Loucy (cell line): ENCODE data around the gene PPARA.

ENCODE experiments used
- H2AFZ ChIP-seq: fragments of 200-600 bp; sonication (generic); 2 replicates; pipeline ENCODE4 v1.6.0; 2016; ENCODE audit warnings: antibody characterized with exemption, mild to moderate bottlenecking, low read length, moderate library complexity
- H3F3A ChIP-seq: fragments of 200-600 bp; 2 replicates; pipeline ENCODE4 v1.6.0; 2016; ENCODE audit warnings: antibody characterized with exemption, low read depth, mild to moderate bottlenecking
- H3K27me3 ChIP-seq: fragments of 200-600 bp; sonication (generic); 2 replicates; pipeline ENCODE4 v1.6.1; 2014; ENCODE audit warnings: low read length, mild to moderate bottlenecking; ENCODE audit not compliant: insufficient read depth, poor library complexity, severe bottlenecking
- H3K36me3 ChIP-seq: fragments of 200-600 bp; sonication (generic); 2 replicates; pipeline ENCODE4 v1.6.1; 2016; ENCODE audit warnings: low read length; ENCODE audit not compliant: insufficient read depth
- H3K4me1 ChIP-seq: fragments of 200-600 bp; sonication (generic); 2 replicates; pipeline ENCODE4 v1.5.1; 2014; ENCODE audit warnings: low read length, mild to moderate bottlenecking; ENCODE audit not compliant: insufficient read depth, poor library complexity, severe bottlenecking
- H3K4me2 ChIP-seq: fragments of 200-600 bp; sonication (generic); 2 replicates; pipeline ENCODE4 v1.6.0; 2014; ENCODE audit warnings: antibody characterized with exemption, low read length, low read depth, mild to moderate bottlenecking; ENCODE audit not compliant: poor library complexity, severe bottlenecking
- H3K4me3 ChIP-seq: fragments of 200-600 bp; sonication (generic); 2 replicates; pipeline ENCODE4 v1.5.1; 2014; ENCODE audit warnings: low read length, mild to moderate bottlenecking, mixed read lengths; ENCODE audit not compliant: poor library complexity, severe bottlenecking
- H3K79me2 ChIP-seq: fragments of 200-600 bp; sonication (generic); 2 replicates; pipeline ENCODE4 v1.6.1; 2014; ENCODE audit warnings: low read length; ENCODE audit not compliant: insufficient read depth
- H3K9ac ChIP-seq: fragments of 200-600 bp; sonication (generic); 2 replicates; pipeline ENCODE4 v1.6.0; 2014; ENCODE audit warnings: mild to moderate bottlenecking, low read depth, low read length, moderate library complexity; ENCODE audit not compliant: poor library complexity, severe bottlenecking
- H3K9me2 ChIP-seq: fragments of 200-600 bp; sonication (generic); replicated peaks from 2 replicates; pipeline ENCODE4 v1.6.1; 2016; ENCODE audit warnings: low read depth, low read length, mixed read lengths
- H3K9me3 ChIP-seq: fragments of 200-600 bp; sonication (generic); 2 replicates; pipeline ENCODE4 v1.6.1; 2014; ENCODE audit warnings: mild to moderate bottlenecking, antibody characterized with exemption, low read length, low read depth; ENCODE audit not compliant: insufficient read depth
- H4K20me1 ChIP-seq: fragments of 200-600 bp; sonication (generic); 2 replicates; pipeline ENCODE4 v1.6.0; 2014; ENCODE audit warnings: antibody characterized with exemption, low read length, mild to moderate bottlenecking; ENCODE audit not compliant: insufficient read depth, poor library complexity, severe bottlenecking
- EZH2phosphoT487 ChIP-seq: fragments of 200-600 bp; IDR thresholded peaks from 2 replicates; pipeline ENCODE4 v1.6.1; 2018; ENCODE audit warnings: antibody characterized with exemption, mild to moderate bottlenecking, moderate library complexity, borderline replicate concordance
- TF ChIP-seq, protein P1 (sequence below): fragments of 200-600 bp; sonication (generic); conservative IDR thresholded peaks from 2 replicates; pipeline ENCODE4 v1.5.1; 2014; ENCODE audit warnings: mild to moderate bottlenecking, antibody characterized with exemption, low read length

PPARA gene

DNA sequence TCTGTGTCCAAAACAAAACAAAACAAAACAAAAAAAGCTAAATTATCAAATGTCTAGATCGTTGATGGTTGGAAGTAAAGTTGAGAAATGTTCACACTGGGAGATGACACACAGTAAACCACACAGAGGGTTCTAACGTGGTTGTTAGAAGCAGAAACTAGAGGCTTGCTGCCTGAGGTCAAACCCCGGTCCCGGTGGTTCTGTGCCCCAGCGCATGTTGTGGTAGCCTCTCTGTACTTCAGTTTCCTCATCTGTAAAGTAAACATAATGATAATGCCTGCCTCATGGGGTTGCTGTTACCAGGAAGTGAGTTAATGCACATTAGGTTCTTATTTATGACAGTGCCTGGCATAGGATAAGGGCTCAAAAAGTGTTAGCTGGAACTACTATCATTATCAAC is 33.4 kb downstream of the PPARA start:
- H3K9me2 ChIP-seq: no peaks in the 10 kb centered on the region
- H3K79me2 ChIP-seq: no peaks in the 10 kb centered on the region
- H3K9me3 ChIP-seq: peaks cover 25% of the 10 kb centered on the region
- H3K36me3 ChIP-seq: peaks cover 57% of the 10 kb centered on the region
- H2AFZ ChIP-seq: no peak overlapping the region
- H3K4me2 ChIP-seq: no peak overlapping the region
- H3K9ac ChIP-seq: no peak overlapping the region
- H4K20me1 ChIP-seq: no peaks in the 10 kb centered on the region
- H3K4me1 ChIP-seq: no peaks in the 10 kb centered on the region
- no peaks in the 10 kb centered on the region for H3K27me3 ChIP-seq
- no peak overlapping the region for H3K4me3 ChIP-seq
- no peak for TF ChIP-seq EZH2phosphoT487
- TF ChIP-seq, protein P1, sequence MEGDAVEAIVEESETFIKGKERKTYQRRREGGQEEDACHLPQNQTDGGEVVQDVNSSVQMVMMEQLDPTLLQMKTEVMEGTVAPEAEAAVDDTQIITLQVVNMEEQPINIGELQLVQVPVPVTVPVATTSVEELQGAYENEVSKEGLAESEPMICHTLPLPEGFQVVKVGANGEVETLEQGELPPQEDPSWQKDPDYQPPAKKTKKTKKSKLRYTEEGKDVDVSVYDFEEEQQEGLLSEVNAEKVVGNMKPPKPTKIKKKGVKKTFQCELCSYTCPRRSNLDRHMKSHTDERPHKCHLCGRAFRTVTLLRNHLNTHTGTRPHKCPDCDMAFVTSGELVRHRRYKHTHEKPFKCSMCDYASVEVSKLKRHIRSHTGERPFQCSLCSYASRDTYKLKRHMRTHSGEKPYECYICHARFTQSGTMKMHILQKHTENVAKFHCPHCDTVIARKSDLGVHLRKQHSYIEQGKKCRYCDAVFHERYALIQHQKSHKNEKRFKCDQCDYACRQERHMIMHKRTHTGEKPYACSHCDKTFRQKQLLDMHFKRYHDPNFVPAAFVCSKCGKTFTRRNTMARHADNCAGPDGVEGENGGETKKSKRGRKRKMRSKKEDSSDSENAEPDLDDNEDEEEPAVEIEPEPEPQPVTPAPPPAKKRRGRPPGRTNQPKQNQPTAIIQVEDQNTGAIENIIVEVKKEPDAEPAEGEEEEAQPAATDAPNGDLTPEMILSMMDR: no peak
- no peaks in the 10 kb centered on the region for H3F3A ChIP-seq

DNA sequence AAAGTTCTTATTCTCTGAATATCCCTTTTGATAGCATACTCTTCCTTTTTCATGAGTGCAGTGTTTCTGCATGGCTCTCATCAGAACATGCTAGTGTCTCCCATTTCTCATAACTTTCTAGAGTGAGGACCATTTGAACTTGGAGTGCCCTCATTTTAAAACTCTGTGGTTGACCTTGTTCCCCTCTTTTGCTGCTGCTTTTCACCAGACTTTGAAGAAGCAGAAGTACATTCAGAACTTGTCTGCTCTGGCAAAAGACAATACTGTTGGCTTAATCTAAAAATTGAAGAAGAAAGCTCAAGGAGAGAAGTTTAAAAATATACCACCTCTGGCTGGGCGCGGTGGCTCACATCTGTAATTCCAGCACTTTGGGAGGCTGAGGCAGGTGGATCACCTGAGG is 35.0 kb downstream of the PPARA start:
- Histone ChIP-seq H3K4me2 (no peak overlapping the region), H3K9me2 (no peaks in the 10 kb centered on the region), H3F3A (no peaks in the 10 kb centered on the region), H4K20me1 (no peaks in the 10 kb centered on the region), H3K36me3 (peaks cover 49% of the 10 kb centered on the region), H3K9me3 (peaks cover 13% of the 10 kb centered on the region), H3K27me3 (no peaks in the 10 kb centered on the region), H3K9ac (no peak overlapping the region), H3K4me1 (no peaks in the 10 kb centered on the region), H3K79me2 (no peaks in the 10 kb centered on the region; the same call in 1 of the 2 replicates), H3K4me3 (no peak overlapping the region), H2AFZ (no peak overlapping the region)
- TF ChIP-seq, protein P1: no peak
- no peak for TF ChIP-seq EZH2phosphoT487

DNA sequence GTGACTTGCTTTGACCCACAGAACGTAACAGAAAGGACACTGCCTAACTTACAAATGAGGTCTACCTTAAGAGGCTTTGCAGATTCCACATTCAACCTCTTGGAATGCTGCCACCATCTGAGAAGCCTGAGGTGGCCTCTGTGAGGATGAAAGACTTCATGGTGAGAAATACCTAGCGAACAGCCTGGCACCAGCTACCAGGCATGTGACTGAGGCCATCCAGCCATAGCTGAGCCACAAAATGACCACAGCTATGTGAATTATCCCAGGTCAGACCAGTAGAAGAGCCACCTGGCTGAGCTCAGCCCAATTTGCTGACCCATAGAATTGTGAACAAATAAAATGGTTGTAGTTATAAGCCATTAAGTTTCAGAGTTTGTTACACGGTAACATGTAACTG is 37.5 kb downstream of the PPARA start:
- H3K36me3 ChIP-seq: peaks cover 33% of the 10 kb centered on the region; the same call in 1 of the 2 replicates
- H3K4me1 ChIP-seq: no peaks in the 10 kb centered on the region

More for the DNA sequence above, 37.5 kb downstream of the PPARA start:
- no peak overlapping the region for H3K4me2 ChIP-seq
- no peak overlapping the region for H3K4me3 ChIP-seq
- H3K79me2 ChIP-seq: no peaks in the 10 kb centered on the region; the same call in 1 of the 2 replicates
- no peaks in the 10 kb centered on the region for H4K20me1 ChIP-seq
- H3K9me3 ChIP-seq: 0 out of 2 replicates have a peak, but pooled peaks cover 3% of the 10 kb centered on the region
- no peaks in the 10 kb centered on the region for H3F3A ChIP-seq
- no peaks in the 10 kb centered on the region for H3K27me3 ChIP-seq
- TF ChIP-seq, protein P1: no peak
- TF ChIP-seq EZH2phosphoT487: no peak
- no peak overlapping the region for H2AFZ ChIP-seq
- H3K9ac ChIP-seq: no peak overlapping the region
- H3K9me2 ChIP-seq: no peaks in the 10 kb centered on the region
